ENCODE data around the gene PLOD3.

The PLOD3 gene

GRCh38 chr7:101172854-101173751 lies 44.3 kb downstream of the PLOD3 start:
- TF ChIP-seq MYC (IDR thresholded peaks at IDR 0.05; ENCODE audit: low read depth, low read length), result no peak
- no peak for TF ChIP-seq POLR2A (IDR thresholded peaks at IDR 0.05; ENCODE audit: extremely low read depth, insufficient read length)
- no peak for TF ChIP-seq CTCF (IDR thresholded peaks at IDR 0.05; ENCODE audit: low read depth, low read length)
- TF ChIP-seq MAX (IDR thresholded peaks at IDR 0.05; ENCODE audit: low read depth, low read length), result no peak
- no peak overlapping the region for H3K4me3 ChIP-seq (ENCODE audit: low read depth, low read length)
- DNase-seq (ENCODE audit: low read depth), result no peak

GRCh38 chr7:101172005-101172853 lies 45.2 kb downstream of the PLOD3 start:
- no peak for DNase-seq (ENCODE audit: low read depth)
- TF ChIP-seq POLR2A (IDR thresholded peaks at IDR 0.05; ENCODE audit: extremely low read depth, insufficient read length) (no peak), CTCF (IDR thresholded peaks at IDR 0.05; ENCODE audit: low read depth, low read length) (no peak), MYC (IDR thresholded peaks at IDR 0.05; ENCODE audit: low read depth, low read length) (no peak), MAX (IDR thresholded peaks at IDR 0.05; ENCODE audit: low read depth, low read length) (no peak)
- H3K4me3 ChIP-seq (ENCODE audit: low read depth, low read length), result no peak overlapping the region

- TF ChIP-seq MYC (IDR thresholded peaks at IDR 0.05; ENCODE audit: low read depth, low read length) (no peak), CTCF (IDR thresholded peaks at IDR 0.05; ENCODE audit: low read depth, low read length) (peak; percentile 19)
- H3K4me3 ChIP-seq (ENCODE audit: low read depth, low read length), result no peak overlapping the region
- DNase-seq (ENCODE audit: low read depth), result no peak
Observed at GRCh38 chr7:101171442-101171837, 45.9 kb downstream of the PLOD3 start.

GRCh38 chr7:101170617-101171441 lies 46.6 kb downstream of the PLOD3 start:
- DNase-seq (ENCODE audit: low read depth), result no peak
- TF ChIP-seq CTCF (IDR thresholded peaks at IDR 0.05; ENCODE audit: low read depth, low read length), result no peak
- no peak for TF ChIP-seq MYC (IDR thresholded peaks at IDR 0.05; ENCODE audit: low read depth, low read length)
- no peak for TF ChIP-seq MAX (IDR thresholded peaks at IDR 0.05; ENCODE audit: low read depth, low read length)
- TF ChIP-seq POLR2A (IDR thresholded peaks at IDR 0.05; ENCODE audit: extremely low read depth, insufficient read length), result no peak
- H3K4me3 ChIP-seq (ENCODE audit: low read depth, low read length), result no peak overlapping the region

GRCh38 chr7:101169838-101170551 lies 47.4 kb downstream of the PLOD3 start:
- H3K4me3 ChIP-seq (ENCODE audit: low read depth, low read length), result no peak overlapping the region
- DNase-seq (ENCODE audit: low read depth), result peak; percentile 76

More at GRCh38 chr7:101169838-101170551, 47.4 kb downstream of the PLOD3 start:
- TF ChIP-seq CTCF (IDR thresholded peaks at IDR 0.05; ENCODE audit: low read depth, low read length) (peak; percentile 97), MYC (IDR thresholded peaks at IDR 0.05; ENCODE audit: low read depth, low read length) (peak; percentile 51), MAX (IDR thresholded peaks at IDR 0.05; ENCODE audit: low read depth, low read length) (peak; percentile 71; the same call in 1 of the 2 replicates), POLR2A (IDR thresholded peaks at IDR 0.05; ENCODE audit: extremely low read depth, insufficient read length) (no peak)
